Mesothelial cell of epicardium (in vitro differentiated cells): ENCODE measurements around the gene PCSK6. TPM values are rescaled to one million over a fixed set of nuclear protein-coding genes. Genes with fewer than 3 reads are reported as not detected.

ENCODE experiments used
- DNase-seq, 2 experiments: peaks; one replicate each; pipeline ENCODE4 v3.0.0; 2021; ENCODE audit warnings: low spot score in 2 of 2; ENCODE audit not compliant: unreplicated experiment in 2 of 2
- H3K27ac Mint-ChIP-seq: 2 replicates; pipeline ENCODE4 v1.8.0; 2021; ENCODE audit warnings: mixed read lengths
- H3K27me3 Mint-ChIP-seq: 2 replicates; pipeline ENCODE4 v1.8.0; 2021; ENCODE audit warnings: low read depth, mixed read lengths
- H3K36me3 Mint-ChIP-seq: 2 replicates; pipeline ENCODE4 v1.8.0; 2021; ENCODE audit warnings: mixed read lengths
- H3K4me1 Mint-ChIP-seq: 2 replicates; pipeline ENCODE4 v1.8.0; 2021; ENCODE audit warnings: mixed read lengths
- H3K4me3 Mint-ChIP-seq: 2 replicates; pipeline ENCODE4 v1.8.0; 2021; ENCODE audit warnings: mild to moderate bottlenecking, moderate library complexity, mixed read lengths
- H3K9me3 Mint-ChIP-seq: 2 replicates; pipeline ENCODE4 v1.8.0; 2021; ENCODE audit warnings: mixed read lengths
- total RNA-seq: library from RNA; stranded (reverse); gene quantifications from 3 replicates; pipeline ENCODE4 v1.2.1, GENCODE V29; 2021
- TF ChIP-seq, protein P1 (sequence below): fragments of 200-600 bp; sonication (generic); IDR thresholded peaks from one replicate; pipeline ENCODE4 v1.5.0; 2021; ENCODE audit warnings: antibody characterized with exemption; ENCODE audit not compliant: unreplicated experiment

The PCSK6 gene
- total RNA-seq, 1 donor from 2014 or later = 4.5 TPM

DNA sequence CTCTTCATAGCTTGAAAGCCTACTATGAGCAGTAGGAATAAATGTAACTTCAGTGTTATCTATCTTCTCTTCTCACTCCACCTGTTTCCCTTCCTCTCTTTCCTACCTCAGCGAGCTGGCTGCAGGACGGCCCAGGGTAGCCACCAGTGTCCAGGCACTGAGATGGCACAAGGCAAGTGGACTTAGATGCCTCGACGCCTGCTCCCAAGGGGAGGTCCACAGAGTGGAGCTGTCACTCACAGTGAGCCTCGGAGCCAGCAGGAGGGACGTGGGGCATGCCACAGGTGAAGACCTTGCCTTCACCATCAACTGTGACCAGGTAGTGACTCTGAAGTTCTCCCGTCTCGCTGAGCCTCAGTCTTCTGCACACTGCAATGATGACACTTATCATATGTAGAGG lies 88.2 kb downstream of the PCSK6 start:
- DNase-seq = peak in 1 of 2 experiments; percentile 20
- Mint-ChIP-seq H3K36me3 (no peaks in the 10 kb centered on the region), H3K4me3 (no peak overlapping the region), H3K9me3 (peaks cover 3% of the 10 kb centered on the region), H3K4me1 (no peaks in the 10 kb centered on the region), H3K27ac (no peak overlapping the region), H3K27me3 (peaks cover 8% of the 10 kb centered on the region)
- TF ChIP-seq, protein P1, sequence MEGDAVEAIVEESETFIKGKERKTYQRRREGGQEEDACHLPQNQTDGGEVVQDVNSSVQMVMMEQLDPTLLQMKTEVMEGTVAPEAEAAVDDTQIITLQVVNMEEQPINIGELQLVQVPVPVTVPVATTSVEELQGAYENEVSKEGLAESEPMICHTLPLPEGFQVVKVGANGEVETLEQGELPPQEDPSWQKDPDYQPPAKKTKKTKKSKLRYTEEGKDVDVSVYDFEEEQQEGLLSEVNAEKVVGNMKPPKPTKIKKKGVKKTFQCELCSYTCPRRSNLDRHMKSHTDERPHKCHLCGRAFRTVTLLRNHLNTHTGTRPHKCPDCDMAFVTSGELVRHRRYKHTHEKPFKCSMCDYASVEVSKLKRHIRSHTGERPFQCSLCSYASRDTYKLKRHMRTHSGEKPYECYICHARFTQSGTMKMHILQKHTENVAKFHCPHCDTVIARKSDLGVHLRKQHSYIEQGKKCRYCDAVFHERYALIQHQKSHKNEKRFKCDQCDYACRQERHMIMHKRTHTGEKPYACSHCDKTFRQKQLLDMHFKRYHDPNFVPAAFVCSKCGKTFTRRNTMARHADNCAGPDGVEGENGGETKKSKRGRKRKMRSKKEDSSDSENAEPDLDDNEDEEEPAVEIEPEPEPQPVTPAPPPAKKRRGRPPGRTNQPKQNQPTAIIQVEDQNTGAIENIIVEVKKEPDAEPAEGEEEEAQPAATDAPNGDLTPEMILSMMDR = no peak

- no peaks in the 10 kb centered on the region for H3K4me1 Mint-ChIP-seq
- peaks cover 19% of the 10 kb centered on the region for H3K27me3 Mint-ChIP-seq
- TF ChIP-seq, protein P1 = no peak
- H3K9me3 Mint-ChIP-seq = peaks cover 3% of the 10 kb centered on the region
- no peak overlapping the region for H3K27ac Mint-ChIP-seq
- peak in 1 of 2 experiments; percentile 11 for DNase-seq
- H3K36me3 Mint-ChIP-seq = no peaks in the 10 kb centered on the region
- no peak overlapping the region for H3K4me3 Mint-ChIP-seq
These were observed 90.1 kb downstream of the PCSK6 start for GRCh38 chr15:101399431-101399830.

DNA sequence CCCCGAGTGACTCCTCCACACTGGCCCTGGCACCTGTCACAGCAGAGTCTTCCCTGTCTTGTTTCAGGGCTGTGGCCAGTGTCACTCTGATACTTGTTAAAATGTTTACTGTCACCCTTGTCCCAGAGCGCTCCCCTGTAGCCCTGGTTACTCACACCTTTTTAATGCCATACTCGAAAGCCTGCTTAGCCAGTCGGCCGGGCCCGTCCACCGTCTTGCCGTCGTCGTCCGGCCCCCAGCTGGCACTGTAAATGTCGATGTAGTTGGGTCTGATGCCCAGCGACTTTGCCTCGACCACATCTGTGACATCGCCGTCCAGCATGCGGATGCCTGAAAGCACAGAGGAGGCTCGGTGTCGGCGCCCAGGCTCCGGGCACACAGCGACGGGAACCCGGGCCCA lies 91.3 kb downstream of the PCSK6 start:
- H3K36me3 Mint-ChIP-seq = no peaks in the 10 kb centered on the region
- TF ChIP-seq, protein P1 = no peak
- H3K27me3 Mint-ChIP-seq = peaks cover 22% of the 10 kb centered on the region
- H3K27ac Mint-ChIP-seq = no peak overlapping the region
- no peaks in the 10 kb centered on the region for H3K4me1 Mint-ChIP-seq
- no peak overlapping the region for H3K4me3 Mint-ChIP-seq
- peak in 1 of 2 experiments; percentile 30 for DNase-seq
- H3K9me3 Mint-ChIP-seq = peaks cover 3% of the 10 kb centered on the region

GRCh38 chr15:101397521-101398003 lies 91.9 kb downstream of the PCSK6 start:
- H3K27ac Mint-ChIP-seq = no peak overlapping the region
- no peaks in the 10 kb centered on the region for H3K36me3 Mint-ChIP-seq
- peak in 1 of 2 experiments; percentile 26 for DNase-seq
- no peaks in the 10 kb centered on the region for H3K4me1 Mint-ChIP-seq
- H3K9me3 Mint-ChIP-seq = peaks cover 3% of the 10 kb centered on the region
- no peak overlapping the region for H3K4me3 Mint-ChIP-seq
- TF ChIP-seq, protein P1 = no peak
- H3K27me3 Mint-ChIP-seq = peaks cover 22% of the 10 kb centered on the region

- no peak overlapping the region for H3K4me3 Mint-ChIP-seq
- no peak overlapping the region for H3K27ac Mint-ChIP-seq
- DNase-seq = peak in 1 of 2 experiments; percentile 13
- H3K4me1 Mint-ChIP-seq = no peaks in the 10 kb centered on the region
- TF ChIP-seq, protein P1 = no peak
- peaks cover 22% of the 10 kb centered on the region for H3K27me3 Mint-ChIP-seq
- H3K36me3 Mint-ChIP-seq = no peaks in the 10 kb centered on the region
- H3K9me3 Mint-ChIP-seq = peaks cover 3% of the 10 kb centered on the region
These were observed 92.8 kb downstream of the PCSK6 start for GRCh38 chr15:101396484-101397261.
